ENCODE measurements around the gene MYLK4. TPM values are rescaled to one million over a fixed set of nuclear protein-coding genes. Genes with fewer than 3 reads are reported as not detected.
A peak's percentile ranks its signal among the peaks of the same experiment; 100 is the strongest.
"Not testable (repeated sequence)": the region's sequence is repeated elsewhere in the genome, so short reads cannot be mapped to it uniquely, and the experiment has no call there.

MYLK4 gene
- total RNA-seq, 1 donor from 2014 or later: 0.51 TPM

DNA sequence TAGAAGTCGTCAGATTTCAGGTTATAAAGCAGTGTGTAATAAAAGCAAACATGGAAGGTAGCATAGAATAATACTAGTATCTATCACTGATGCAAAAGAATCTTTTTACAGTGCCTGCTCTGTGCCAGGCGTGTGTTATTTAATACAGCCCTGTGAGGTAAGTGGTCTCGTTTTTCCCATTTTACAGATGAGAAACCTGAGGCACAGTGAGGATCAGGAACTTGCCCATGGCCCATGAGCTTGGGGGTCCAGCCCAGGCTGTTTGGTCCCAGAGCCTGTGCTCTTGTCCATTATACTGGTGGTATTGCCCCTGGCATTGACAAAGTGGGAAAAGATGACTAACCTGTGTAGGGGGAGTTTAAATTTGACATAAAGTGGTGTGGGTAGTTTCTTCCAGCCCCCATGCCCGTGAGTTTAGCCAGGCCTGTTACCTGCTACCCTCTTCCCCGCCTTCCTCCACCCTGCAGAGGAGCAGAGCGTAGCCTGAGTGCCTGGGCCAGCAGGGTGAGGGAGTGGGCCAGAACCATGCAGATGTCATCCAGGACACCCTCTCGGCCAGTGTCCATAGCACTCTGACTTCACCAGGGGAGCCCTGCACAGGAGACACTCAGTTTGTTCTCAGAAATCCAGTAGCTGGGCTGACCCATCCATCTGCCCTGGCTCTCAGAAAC lies 31.1 kb upstream of the MYLK4 start:
- intact Hi-C loops (cut with DNase I): no loop called here
- DNase-seq (ENCODE audit: low spot score): no peak

DNA sequence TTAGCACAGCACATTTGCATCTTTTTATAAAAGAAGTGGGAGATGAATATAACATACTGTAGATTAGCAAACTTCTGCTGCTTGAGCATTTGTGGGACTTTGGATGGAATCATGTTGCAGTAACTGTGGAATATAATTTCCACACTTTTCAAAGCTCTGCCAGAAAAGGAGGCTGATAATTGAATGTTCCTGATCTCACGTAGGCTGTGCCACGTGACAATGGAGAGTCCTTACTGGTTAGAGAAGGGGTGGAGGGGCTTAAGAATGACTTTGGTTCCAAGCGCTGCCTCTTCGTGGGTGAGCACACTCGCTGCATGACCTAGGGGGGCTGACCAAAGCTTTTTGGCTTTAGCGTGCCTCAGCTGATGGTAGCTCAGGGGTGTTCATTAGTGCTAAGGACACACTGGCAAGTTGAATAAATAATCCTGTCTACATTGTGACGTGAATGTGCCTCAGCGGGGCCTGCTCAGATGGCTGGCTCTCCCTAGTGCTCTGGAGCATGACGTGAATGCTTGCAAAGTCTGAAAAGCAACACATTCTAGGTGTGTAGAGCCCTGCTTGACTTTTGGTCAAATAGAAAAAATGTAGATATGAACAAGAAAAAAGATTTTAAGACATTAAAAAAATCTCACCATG lies 29.5 kb upstream of the MYLK4 start:
- no peak for DNase-seq (ENCODE audit: low spot score)
- intact Hi-C loops (cut with DNase I): no loop called here

DNA sequence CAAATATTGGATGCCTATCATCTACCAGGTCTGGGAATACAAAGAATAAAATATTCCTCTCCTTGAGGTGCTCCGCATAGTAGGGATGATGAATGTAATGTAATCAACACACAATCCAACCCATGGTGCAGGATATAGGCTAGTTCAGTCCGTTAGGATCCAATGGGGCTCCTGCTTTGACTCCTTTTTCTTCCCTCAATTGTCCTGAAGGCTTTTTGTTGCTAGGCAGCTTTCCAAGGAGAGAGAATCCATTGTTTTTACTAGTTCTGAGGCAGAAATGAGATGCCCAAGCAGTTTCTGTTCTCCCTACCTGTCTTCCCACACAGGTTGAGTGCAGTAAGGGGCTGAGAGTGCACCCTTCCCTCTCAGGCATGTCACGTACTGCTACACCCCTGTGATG lies 26.5 kb upstream of the MYLK4 start:
- DNase-seq (ENCODE audit: low spot score): no peak
- intact Hi-C loops (cut with DNase I): no loop called here

DNA sequence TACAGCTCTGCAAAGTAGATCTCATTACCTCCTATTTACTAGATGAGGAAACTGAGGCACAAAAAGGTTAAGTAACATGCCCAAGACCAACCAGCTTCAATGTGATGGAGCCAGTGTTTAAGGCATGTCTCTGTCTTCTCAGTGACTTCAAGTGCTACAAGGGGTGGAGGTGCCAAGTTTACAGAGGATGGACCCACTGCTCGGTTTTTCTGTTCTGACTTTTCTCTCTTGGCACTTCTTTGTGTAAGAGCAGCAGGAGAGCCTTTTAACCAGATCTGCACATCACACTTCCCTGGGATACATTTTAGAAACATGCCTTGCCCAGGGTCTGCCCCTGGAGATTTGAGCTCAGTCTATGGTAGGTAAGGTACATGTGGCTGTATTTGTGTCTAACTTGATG lies 24.3 kb upstream of the MYLK4 start:
- intact Hi-C loops (cut with DNase I): no loop called here

DNA sequence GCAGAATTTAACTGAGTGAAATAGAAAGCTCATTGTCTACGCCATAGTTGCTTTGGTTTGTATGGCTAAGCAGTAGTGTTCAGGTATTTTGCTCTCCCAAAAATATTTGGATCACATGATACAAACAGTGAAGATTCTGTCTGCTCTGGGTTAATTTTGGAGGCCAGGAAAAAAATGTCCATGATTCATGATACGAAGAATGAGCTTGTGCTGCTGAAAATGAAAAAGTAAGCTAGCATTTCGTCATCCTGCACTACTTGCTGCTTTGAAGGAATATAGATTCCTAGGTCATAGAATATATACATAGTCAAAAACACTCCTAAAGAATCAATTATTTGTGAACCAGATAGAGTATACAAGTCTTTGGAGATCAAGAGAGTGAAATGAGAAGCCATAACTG lies 22.7 kb upstream of the MYLK4 start:
- intact Hi-C loops (cut with DNase I): no loop called here
- DNase-seq (ENCODE audit: low spot score): no peak

More for the DNA sequence above, 24.3 kb upstream of the MYLK4 start:
- DNase-seq (ENCODE audit: low spot score): no peak

DNA sequence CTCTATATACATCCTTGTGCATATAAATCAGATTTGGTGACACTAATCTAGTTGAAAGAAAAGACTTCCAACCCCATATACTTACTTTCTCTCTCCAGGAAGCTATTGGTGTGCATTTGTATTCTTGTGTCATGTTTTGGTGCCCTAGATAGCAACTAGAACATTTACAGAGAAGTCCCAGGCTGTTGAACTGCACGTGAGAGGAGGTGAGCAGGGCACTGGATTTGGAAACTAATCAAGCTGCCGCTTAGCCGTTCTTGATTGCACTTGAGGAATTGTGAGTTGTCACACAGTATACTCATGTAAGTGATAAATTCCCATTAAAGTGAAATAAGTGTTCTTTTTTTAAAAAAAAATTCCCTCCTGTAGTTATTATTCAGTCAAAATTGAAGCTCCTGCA lies 22.1 kb upstream of the MYLK4 start:
- intact Hi-C loops (cut with DNase I): no loop called here
- DNase-seq (ENCODE audit: low spot score): no peak

DNA sequence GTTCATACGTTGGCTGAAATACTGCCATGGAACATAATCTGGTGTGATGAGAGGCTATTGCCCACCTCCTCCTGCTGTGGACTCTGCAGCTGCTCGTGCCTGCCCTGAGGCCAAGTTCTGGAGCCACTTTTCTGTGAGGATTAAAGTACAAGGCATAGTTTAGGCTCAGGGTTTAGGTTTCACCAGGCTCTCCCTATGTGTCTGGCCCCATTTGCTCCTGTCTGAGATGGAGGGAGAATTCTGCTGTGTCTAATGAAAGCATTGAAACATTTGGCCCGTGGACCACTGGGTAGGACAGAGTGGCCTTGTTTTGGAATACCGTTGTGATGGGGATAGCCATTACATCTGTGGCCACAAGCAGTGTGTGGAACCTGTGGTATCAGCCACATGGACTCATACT lies 20.4 kb upstream of the MYLK4 start:
- intact Hi-C loops (cut with DNase I): no loop called here
- no peak for DNase-seq (ENCODE audit: low spot score)

DNA sequence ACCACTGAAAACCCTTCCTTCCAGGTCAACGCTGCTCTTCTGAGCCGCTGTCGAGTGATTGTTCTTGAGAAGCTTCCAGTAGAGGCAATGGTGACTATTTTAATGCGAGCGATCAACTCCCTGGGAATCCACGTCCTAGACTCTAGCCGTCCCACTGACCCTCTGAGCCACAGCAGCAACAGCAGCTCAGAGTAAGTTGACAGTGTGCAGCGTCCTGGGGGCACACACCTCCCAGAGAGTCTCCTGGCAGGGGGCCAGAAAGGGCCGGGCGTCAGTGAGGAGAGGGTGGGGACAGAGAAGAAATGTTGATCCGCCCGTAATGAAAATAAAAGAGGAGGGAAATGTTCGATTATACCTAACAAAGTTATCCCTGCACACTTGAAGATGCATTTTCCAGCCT lies 19.4 kb upstream of the MYLK4 start:
- intact Hi-C loops (cut with DNase I): no loop called here
- peak; percentile 85 for DNase-seq (ENCODE audit: low spot score)

DNA sequence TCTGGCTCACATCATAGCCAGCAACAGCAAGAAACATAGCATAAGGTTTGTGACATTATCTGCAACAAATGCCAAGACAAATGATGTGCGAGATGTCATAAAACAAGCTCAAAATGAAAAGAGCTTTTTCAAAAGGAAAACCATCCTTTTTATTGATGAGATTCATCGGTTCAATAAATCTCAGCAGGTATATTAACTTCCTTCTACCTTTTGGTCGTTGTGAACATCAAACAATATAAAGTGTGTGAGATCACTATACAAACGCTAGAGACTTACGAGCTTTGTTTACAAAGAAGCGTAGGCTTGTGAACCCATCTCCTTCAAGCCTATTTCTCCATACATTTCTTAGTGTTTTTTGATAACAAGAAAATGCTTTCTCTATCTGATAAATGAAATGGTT lies 18.0 kb upstream of the MYLK4 start:
- intact Hi-C loops (cut with DNase I): no loop called here
- no peak for DNase-seq (ENCODE audit: low spot score)

DNA sequence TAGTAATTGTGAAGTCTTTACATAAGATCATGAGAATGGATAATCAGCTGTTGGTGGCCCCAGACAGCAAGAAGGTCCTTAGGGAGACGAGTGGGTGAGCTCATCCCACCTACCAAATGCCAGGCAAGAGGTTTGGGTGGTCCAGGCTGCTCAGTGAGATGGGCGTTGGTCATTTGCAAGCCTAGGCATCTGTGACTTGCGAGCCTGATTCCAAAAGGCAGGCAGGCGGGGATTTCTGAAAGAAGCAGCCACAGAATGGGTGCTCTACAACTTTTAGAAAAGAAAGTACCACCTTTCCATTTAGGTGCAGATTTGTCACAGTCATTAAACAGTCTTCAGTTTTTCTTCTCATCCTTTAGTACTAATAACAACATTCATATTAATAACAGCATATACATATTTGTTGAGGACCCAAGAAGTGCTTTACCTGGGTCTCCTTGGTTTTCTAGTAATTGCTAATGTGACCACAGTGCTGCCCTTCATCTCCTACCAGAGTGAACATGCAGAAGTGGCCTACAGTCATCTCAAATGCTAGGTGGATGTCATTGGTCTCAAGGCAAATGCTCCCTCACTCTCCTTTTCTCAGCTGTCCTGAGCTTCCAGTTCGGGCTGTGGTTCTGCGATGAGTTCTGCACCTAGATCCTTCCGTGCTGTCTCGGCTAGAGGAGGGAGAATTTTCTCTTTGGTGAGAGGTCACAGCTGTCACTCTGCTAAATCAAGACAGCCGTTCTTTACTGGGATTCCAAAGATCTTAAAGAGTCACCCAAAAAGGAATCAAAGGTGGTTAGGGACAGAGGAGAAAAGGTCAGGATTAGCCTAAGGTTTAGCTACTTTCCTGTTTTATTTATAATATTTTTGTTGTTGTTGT lies 17.2 kb upstream of the MYLK4 start:
- no peak for DNase-seq (ENCODE audit: low spot score)
- intact Hi-C loops (cut with DNase I): no loop called here

DNA sequence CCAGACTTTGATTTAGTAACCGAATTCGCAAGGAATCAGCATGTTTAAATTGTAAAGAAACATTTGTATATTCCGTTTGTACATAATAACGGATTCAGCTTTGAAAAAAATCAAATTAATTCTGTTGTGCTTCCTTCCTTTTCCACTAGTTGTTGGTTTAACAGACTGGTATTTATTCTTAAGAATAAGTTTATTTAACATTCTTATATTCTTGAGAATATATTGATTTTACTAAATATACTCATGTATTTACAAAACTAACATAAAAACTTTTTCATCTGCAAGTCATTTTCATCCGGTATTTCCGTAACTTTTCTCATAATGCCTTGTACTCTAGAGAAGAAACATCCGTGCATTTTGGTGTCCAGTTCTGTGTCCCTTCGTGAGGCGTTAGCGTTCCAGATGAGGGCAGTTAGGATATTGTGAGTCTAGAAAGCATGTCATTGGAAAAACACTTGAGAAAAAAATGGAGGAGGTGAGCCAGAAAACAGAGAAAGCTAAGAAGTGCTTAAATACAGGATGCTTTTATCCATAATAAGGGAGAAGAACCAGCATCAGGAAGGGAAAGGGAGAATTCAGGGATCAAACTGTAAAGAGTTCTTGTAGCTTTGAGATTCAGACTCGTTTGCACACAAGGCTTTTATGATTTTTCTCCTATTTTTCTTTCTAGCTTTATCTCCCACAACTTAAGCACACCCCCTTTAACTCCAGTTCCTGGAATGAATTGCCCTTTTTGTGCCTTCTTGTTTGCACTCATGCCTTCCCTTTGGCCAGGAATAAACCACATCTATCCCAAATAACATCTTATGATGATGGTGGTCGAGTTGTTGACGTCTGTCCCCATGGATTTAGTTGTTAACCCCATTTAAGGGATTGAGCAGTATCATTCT lies 16.3 kb upstream of the MYLK4 start:
- no peak for DNase-seq (ENCODE audit: low spot score)
- intact Hi-C loops (cut with DNase I): no loop called here

DNA sequence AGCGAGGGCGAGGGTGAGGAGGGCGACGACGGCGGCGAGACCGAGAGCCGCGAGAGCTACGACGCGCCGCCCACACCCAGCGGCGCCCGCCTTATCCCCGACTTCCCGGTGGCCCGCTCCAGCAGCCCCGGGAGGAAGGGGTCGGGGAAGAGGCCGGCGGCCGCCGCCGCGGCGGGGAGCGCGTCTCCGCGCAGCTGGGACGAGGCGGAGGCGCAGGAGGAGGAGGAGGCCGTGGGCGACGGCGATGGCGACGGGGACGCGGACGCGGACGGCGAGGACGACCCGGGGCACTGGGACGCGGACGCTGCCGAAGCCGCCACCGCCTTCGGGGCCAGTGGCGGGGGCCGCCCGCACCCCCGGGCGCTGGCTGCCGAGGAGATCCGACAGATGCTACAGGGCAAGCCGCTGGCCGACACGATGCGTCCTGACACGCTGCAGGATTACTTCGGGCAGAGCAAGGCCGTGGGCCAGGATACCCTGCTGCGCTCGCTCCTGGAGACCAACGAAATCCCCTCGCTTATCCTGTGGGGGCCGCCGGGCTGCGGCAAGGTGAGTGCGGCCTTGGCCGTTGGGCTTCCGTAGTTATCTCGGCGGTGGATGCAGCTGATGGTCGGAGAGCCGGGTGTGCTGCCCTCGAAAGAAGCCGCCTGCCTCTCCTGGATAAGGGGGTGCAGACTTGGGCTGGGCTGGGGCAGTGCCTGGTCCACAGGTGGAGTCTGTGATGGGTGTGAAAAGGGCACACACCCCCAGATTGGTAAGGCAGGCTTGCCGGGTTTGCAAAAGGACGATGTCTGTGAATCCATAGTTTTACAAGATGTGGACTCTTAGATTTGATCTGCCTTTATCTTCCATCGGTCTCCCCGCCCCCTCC lies 15.4 kb upstream of the MYLK4 start:
- intact Hi-C loops (cut with DNase I): no loop called here
- DNase-seq (ENCODE audit: low spot score): peak; percentile 78

DNA sequence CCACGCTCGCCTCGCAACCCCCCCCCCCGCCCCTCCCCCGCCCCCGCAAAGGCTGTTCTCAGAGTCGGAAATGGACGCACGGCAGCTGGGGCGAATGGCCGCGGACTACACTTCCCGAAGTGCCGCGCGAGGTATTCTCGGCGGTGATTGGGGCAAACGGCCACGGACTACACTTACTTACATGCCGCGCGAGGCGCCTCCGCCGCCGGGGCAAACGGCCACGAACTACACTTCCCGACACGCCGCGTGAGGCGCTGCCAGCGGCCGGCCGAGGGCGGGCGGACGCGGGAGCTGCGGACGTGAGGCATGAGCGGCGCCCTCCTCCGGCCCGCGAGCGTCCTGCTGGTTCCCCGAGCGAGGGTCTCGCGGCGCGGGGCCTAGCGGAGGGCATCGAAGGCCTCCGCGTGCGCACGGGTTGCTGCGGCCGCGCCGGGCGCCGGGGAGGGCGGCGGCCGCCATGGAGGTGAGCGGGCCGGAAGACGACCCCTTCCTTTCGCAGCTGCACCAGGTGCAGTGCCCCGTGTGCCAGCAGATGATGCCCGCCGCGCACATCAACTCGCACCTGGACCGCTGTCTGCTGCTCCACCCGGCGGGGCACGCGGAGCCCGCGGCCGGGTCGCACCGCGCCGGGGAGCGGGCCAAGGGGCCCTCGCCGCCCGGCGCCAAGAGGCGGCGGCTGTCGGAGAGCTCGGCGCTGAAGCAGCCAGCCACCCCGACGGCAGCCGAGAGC lies 14.6 kb upstream of the MYLK4 start, which contains the start of gene WRNIP1:
Gene WRNIP1, plus strand, starts transcription at position 228 of the 730 bp plus-strand sequence. Its CDS starts 230 bp downstream, at position 458.
- intact Hi-C loops (cut with DNase I): no loop called here
- DNase-seq (ENCODE audit: low spot score): peak; percentile 99

DNA sequence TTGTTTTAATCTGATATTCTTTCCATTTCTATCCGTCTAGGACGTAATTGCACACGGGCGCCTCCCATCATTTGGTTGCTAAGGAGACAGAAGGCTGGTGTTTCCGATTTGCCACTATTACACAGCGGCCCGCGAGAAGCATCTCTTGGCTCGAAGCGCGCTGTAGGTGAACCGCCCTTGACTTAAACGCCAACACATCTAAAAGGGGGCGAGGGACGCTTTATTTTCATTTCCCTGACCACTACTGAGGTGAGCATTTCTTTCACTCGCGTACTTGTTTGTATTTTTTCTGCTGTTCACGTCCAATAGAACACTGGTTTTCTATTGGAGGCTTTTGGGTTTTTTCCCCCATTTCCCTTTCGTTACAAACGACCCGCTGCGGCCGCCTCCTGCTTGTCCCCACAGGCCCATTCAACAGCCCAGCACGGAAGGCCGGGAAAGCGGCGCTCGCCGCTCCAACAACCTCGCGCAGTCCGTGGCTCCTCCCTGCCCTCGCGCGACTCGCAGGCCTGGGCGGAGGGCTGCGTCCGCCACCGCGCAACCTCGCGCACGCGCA lies 14.0 kb upstream of the MYLK4 start:
- intact Hi-C loops (cut with DNase I): no loop called here
- DNase-seq (ENCODE audit: low spot score): no peak

DNA sequence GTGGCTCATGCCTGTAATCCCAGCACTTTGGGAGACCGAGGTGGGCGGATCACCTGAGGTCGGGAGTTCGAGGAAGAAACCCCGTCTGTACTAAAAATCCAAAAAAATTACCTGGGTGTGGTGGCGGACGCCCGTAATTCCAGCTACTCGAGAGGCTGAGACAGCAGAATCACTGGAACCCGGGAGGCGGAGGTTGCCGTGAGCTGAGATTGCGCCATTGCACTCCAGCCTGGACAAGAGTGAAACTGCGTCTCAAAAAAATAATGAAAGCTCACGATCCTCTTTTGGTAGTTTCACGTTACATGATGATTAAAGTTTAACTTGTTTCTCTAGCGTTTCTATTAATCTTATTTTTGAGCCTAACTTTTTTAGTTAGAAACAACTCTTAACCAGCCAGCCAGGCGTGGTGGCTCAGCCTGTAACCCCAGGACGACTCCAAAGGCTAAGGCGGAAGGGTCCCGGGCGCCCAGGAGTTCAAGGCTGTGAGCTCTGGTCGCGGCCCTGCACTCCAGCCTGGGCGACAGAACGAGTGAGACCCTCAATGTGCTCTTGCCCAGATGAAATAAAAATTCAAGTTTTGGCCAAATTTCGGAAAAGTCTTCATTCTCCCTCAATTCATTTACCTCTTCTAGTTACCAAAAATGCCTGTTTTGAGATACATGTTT lies 13.3 kb upstream of the MYLK4 start:
- DNase-seq (ENCODE audit: low spot score): no peak
- intact Hi-C loops (cut with DNase I): no loop called here

DNA sequence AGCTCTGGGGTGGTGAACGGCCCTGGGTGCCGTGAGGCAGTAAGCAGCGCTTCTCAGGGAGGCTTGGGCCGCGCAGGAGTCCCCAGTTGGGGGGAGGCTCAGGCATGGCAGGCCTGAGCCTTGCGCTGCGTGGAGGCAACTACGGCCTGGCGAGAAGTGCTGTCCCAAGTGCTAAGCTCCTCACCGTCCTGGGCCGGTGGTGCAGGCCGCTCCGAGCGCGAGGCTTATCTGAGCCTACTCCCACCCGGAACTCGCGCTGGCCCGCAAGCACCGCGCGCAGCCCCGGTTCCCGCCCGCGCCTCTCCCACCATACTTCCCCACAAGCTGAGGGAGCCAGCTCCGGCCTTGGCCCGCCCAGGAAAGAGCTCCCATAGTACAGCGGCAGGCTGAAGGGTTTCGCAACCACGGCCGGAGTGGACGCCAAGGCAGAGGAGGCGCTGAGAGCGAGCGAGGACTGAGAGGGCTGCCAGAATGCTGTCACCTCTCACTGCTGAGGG lies 12.7 kb upstream of the MYLK4 start:
- intact Hi-C loops (cut with DNase I): no loop called here
- no peak for DNase-seq (ENCODE audit: low spot score)

DNA sequence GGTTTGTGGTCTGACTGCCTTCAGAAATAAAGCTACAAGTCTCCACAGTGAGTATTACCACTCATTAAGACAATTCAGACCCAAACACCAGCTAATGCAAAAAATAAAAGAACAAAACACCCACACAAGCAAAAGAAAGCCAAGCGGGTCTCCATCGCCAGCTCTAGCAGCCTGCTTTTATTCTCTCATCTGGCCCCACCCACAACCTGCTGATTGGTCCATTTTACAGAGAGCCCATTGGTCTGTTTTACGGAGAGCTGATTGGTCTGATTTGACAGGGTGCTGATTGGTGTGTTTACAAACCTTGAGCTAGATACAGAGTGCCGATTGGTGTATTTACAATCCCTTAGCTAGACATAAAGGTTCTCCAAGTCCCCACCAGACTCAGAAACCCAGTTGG lies 12.1 kb upstream of the MYLK4 start:
- intact Hi-C loops (cut with DNase I): not testable (repeated sequence)

More for the DNA sequence above, 12.1 kb upstream of the MYLK4 start:
- not testable (repeated sequence) for DNase-seq (ENCODE audit: low spot score)

Data from cardiac septum (tissue), 1 donor.